ENCODE data around the gene ICAM4.

Gene ICAM4

DNA sequence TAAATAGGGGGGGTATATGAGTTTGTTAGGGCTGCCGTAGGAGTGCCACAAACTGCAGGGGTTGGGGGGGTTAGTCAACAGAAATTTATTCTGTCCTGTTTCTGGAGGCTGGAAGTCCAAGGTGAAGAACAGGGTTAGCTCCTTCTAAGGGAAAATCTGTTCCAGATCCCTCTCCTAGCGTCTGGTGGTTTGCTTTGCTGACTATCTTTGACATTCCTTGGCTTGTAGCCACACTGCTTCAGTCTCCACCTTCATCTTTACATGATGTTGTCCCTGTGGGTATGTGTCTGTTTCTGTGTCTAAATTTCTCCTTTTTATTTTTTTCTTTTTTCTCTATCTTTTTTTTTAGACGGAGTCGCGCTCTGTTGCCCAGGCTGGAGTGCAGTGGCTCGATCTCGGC lies 24.0 kb upstream of the ICAM4 start:
- Histone ChIP-seq H4K20me1 (ENCODE audit: insufficient read depth, low read length) (no peaks in the 10 kb centered on the region), H3K4me1 (ENCODE audit: low read length) (peaks cover 3% of the 10 kb centered on the region; the same call in 1 of the 2 replicates), H2AFZ (ENCODE audit: low read depth, low read length) (no peak overlapping the region), H3K9me3 (ENCODE audit: insufficient read depth, low read length) (no peaks in the 10 kb centered on the region), H3K79me2 (ENCODE audit: low read length) (no peaks in the 10 kb centered on the region), H3K4me3 (ENCODE audit: low read length) (no peak overlapping the region), H3K36me3 (replicated peaks; ENCODE audit: low read depth, low read length) (peaks cover 21% of the 10 kb centered on the region), H3K27me3 (ENCODE audit: low read depth, low read length) (no peaks in the 10 kb centered on the region), H3K9ac (ENCODE audit: low read length) (no peak overlapping the region), H3K27ac (ENCODE audit: low read length) (no peak overlapping the region), H3K4me2 (ENCODE audit: low read length) (no peak overlapping the region)
- TF ChIP-seq CTCF (IDR thresholded peaks at IDR 0.05; ENCODE audit: low read depth, low read length) (no peak), EZH2phosphoT487 (IDR thresholded peaks at IDR 0.05; ENCODE audit: low read depth) (no peak)

GRCh38 chr19:10266706-10267105 lies 20.0 kb upstream of the ICAM4 start:
- Histone ChIP-seq H3K4me1 (ENCODE audit: low read length) (peaks cover 6% of the 10 kb centered on the region; the same call in 1 of the 2 replicates), H3K79me2 (ENCODE audit: low read length) (peaks cover 22% of the 10 kb centered on the region), H3K9me3 (ENCODE audit: insufficient read depth, low read length) (no peaks in the 10 kb centered on the region), H3K9ac (ENCODE audit: low read length) (no peak overlapping the region), H4K20me1 (ENCODE audit: insufficient read depth, low read length) (no peaks in the 10 kb centered on the region), H2AFZ (ENCODE audit: low read depth, low read length) (no peak overlapping the region), H3K4me2 (ENCODE audit: low read length) (no peak overlapping the region), H3K36me3 (replicated peaks; ENCODE audit: low read depth, low read length) (peaks cover under 1% of the 10 kb centered on the region), H3K27ac (ENCODE audit: low read length) (no peak overlapping the region), H3K4me3 (ENCODE audit: low read length) (no peak overlapping the region), H3K27me3 (ENCODE audit: low read depth, low read length) (no peaks in the 10 kb centered on the region)
- TF ChIP-seq CTCF (IDR thresholded peaks at IDR 0.05; ENCODE audit: low read depth, low read length) (no peak), EZH2phosphoT487 (IDR thresholded peaks at IDR 0.05; ENCODE audit: low read depth) (no peak)

DNA sequence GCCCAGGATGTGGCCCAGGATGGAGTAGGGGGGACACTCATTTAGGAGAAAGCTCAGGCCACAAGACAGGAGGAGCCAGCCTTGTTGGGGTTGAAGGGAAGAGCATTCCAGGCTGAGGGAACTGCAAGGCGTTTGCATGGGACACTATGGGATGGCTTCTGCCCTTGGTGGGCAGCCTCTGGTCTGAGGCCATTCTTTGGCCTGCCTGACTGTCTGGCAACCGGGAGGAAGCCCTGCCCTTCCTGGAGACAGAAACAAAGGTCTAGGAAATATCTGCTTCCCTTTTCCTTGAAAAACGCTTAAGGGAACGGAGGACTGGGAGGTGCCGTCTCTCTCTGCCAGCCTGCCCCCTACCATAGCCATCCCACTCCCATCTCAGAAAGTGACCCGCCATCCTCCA lies 18.7 kb upstream of the ICAM4 start:
- Histone ChIP-seq H3K4me2 (ENCODE audit: low read length) (no peak overlapping the region), H2AFZ (ENCODE audit: low read depth, low read length) (no peak overlapping the region), H3K4me1 (ENCODE audit: low read length) (peaks cover 11% of the 10 kb centered on the region), H3K9ac (ENCODE audit: low read length) (no peak overlapping the region), H3K27ac (ENCODE audit: low read length) (no peak overlapping the region), H3K4me3 (ENCODE audit: low read length) (no peak overlapping the region), H3K36me3 (replicated peaks; ENCODE audit: low read depth, low read length) (peaks cover 13% of the 10 kb centered on the region), H3K79me2 (ENCODE audit: low read length) (peaks cover 36% of the 10 kb centered on the region), H4K20me1 (ENCODE audit: insufficient read depth, low read length) (peaks cover 5% of the 10 kb centered on the region), H3K9me3 (ENCODE audit: insufficient read depth, low read length) (no peaks in the 10 kb centered on the region), H3K27me3 (ENCODE audit: low read depth, low read length) (no peaks in the 10 kb centered on the region)
- TF ChIP-seq EZH2phosphoT487 (IDR thresholded peaks at IDR 0.05; ENCODE audit: low read depth) (no peak), CTCF (IDR thresholded peaks at IDR 0.05; ENCODE audit: low read depth, low read length) (no peak)

GRCh38 chr19:10269333-10270179 lies 17.2 kb upstream of the ICAM4 start:
- Histone ChIP-seq H3K9ac (ENCODE audit: low read length) (peak overlapping the region; percentile 95), H4K20me1 (ENCODE audit: insufficient read depth, low read length) (peaks cover 18% of the 10 kb centered on the region), H3K79me2 (ENCODE audit: low read length) (peaks cover 51% of the 10 kb centered on the region), H3K27ac (ENCODE audit: low read length) (peak overlapping the region; percentile 93), H3K36me3 (replicated peaks; ENCODE audit: low read depth, low read length) (peaks cover 19% of the 10 kb centered on the region), H3K9me3 (ENCODE audit: insufficient read depth, low read length) (no peaks in the 10 kb centered on the region), H3K4me3 (ENCODE audit: low read length) (peak overlapping the region; percentile 82), H3K4me2 (ENCODE audit: low read length) (peak overlapping the region; percentile 98), H2AFZ (ENCODE audit: low read depth, low read length) (peak overlapping the region; percentile 59; the same call in 1 of the 2 replicates), H3K27me3 (ENCODE audit: low read depth, low read length) (no peaks in the 10 kb centered on the region), H3K4me1 (ENCODE audit: low read length) (peaks cover 23% of the 10 kb centered on the region)
- TF ChIP-seq EZH2phosphoT487 (IDR thresholded peaks at IDR 0.05; ENCODE audit: low read depth), result no peak
- peak; percentile 97 for TF ChIP-seq CTCF (IDR thresholded peaks at IDR 0.05; ENCODE audit: low read depth, low read length)

Data from OCI-LY3 (cell line).